GM18499 (cell line): ENCODE data around the gene KRT14.
"Not testable (repeated sequence)": the region's sequence is repeated elsewhere in the genome, so short reads cannot be mapped to it uniquely, and the experiment has no call there.

ENCODE experiments used
- ATAC-seq: cut with Tn5 transposase; IDR thresholded peaks from one replicate; pipeline ENCODE4 v1.9.1; 2021; ENCODE audit warnings: moderate number of reproducible peaks; ENCODE audit not compliant: insufficient read depth, unreplicated experiment

The KRT14 gene

DNA sequence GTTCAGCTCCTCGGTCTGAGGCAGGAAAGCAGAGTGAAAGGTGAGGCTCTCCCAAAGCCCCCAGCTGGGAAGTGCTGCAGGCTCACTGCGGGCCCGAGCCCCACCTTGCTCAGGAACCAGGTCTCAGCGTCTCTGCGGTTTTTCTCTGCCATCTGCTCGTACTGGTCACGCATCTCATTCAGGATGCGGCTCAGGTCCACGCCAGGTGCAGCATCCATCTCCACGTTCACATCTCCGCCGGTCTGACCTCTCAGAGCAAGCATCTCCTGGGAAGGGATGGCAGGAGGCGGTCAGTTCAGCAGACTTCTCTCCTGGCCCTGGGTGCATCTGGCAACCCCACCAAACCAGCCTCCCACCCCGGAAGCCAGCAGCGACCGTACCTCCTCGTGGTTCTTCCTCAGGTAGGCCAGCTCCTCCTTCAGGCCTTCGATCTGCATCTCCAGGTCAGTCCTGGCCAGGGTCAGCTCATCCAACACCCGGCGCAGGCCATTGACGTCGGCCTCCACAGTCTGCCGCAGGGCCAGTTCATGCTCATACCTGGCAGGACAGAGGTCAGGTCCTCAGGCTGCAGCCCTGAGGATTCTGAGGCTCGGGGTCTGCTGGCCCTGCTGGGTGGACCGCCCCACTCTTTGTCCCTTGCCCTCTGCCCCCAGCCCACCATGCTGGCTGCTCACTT lies 24.4 kb upstream of the KRT14 start:
- no peak for ATAC-seq

DNA sequence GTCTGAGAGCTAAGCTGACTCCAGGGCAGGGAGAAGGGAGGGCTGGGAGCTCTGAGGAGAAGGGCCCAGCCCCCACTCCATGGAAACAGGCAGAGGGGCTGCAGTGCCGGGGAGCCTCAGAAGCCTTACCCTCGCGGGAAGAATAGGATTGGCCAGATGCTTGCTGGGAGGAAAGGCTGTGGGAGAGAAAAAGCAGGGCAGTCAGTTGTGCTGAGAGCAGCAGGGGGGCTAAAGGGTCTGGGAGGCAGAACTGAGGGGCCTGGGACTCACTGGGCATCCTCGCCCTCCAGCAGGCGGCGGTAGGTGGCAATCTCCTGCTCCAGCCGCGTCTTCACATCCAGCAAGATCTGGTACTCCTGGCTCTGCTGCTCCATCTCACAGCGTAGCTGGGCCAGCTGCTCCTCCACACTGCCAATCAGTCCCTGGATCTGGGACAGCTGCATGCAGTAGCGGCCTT lies 23.4 kb upstream of the KRT14 start:
- not testable (repeated sequence) for ATAC-seq

DNA sequence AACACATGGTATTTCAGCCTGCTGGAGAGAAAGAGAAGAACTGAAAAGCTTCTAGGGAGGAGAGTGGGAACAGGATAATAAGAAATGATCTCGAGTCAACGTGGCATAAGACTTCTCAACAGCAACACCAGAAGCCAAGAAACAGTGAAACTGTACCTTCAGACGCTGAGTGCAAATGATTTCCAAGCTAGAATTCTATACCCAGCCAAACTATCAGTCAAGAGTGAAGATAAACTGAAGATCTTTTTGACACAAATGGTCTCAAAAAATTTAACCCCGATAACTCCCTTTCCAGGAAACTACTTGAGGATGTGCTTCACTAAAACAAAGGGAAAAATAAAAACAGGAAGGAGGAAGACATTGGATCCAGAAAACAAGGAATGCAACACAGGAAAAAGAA lies 20.2 kb upstream of the KRT14 start:
- not testable (repeated sequence) for ATAC-seq

DNA sequence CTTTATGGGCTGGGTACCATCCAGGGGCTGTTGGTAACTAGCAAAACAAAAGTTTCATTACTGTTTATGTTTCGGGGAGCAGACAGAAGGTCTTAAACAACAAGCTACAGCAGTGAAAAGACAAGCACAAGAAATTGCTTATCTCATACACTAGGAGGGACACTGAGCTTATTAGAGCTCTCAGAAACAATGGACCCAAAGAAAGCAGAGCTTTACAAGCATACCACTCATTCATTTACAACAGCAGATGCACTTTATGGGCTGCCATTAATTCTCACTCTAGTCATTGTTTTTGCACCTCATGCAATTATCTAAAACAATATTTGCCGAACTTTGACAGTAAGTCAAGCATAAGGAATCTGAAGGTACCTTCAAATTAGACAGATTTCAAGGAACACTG lies 15.8 kb upstream of the KRT14 start:
- no peak for ATAC-seq

DNA sequence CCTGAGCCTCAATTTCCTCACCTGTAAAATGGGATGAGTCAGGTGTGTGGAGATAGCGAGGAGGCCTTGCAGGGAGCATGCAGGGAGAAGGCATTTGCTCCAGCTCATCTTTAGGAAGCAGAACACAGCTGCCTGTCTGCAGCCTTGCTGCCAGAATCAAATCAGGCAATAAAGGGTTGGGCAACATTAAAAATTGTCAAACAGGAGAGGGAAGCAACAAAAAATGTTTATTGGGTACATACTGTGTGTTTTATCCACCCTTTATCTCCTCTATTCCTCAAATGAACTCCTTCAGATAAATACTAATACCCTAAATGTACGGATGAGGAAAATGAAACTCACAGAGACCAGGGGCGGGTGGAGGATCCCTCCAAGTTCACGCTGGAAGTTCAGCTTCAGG lies 13.6 kb upstream of the KRT14 start:
- no peak for ATAC-seq

DNA sequence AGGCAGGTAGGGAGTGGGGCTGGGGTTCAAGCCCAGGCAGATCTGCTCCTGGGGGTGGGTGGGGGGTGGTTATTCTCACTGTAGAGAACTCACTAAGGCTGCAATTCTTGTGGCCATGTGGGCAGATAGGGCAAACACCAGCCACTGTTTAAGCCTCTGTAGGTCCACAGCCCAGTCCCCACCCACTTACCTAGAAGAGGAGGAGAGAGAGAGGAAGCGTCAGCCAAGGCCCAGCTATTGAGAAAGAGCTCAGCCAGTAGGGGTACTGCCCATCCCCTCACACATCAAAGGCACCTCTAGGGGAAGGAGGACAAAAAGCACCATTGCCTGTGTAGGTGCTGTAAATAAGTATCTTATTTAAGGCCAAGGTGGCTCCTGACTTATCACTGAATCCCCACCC lies 13.0 kb upstream of the KRT14 start:
- ATAC-seq = no peak

DNA sequence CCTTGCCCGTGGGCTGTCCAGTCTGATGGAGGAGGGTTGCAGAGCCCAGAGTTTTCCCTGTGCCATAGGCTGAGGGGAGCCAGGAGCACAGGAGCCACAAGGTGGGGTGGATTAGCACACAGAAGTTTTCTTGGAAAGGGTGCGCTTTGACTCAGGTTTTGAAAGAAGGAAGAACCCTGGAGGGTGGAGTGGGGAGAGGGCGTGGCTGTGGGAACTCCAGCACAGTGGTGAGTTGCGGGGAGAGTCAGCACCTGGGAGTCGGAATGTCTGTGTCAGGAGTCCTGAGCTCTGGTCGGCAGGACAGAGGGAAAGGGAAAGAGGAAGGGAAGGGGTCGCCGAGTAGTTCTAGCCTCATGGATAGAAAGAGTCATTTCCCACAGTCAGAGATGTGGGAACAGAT lies 8.9 kb upstream of the KRT14 start:
- ATAC-seq = no peak

DNA sequence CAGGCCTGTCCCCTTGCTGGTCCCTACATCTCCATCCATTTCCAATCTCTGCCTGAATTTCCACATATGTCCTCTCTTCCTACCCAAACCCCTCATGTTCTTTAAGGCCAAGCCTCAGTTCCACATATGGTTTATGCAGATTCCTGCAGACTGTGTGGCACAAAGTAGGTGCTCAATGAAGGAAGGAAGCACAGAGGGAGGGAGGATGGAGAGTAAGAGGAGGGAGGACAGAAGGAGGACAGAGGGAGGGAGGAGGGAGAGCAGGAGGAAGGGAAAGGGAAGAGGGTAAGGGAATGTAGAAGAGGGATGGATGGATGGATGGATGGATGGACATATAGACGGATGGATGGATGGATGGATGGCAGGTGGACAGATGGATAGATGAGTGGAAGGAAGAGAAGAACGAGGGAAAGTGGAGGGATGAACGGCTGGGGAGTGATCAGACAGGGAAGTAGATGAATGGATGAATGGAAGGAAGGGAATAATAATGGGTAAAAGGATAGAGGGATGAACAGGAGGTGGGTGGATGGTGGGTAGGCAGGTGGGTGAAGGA lies 7.7 kb upstream of the KRT14 start:
- no peak for ATAC-seq

DNA sequence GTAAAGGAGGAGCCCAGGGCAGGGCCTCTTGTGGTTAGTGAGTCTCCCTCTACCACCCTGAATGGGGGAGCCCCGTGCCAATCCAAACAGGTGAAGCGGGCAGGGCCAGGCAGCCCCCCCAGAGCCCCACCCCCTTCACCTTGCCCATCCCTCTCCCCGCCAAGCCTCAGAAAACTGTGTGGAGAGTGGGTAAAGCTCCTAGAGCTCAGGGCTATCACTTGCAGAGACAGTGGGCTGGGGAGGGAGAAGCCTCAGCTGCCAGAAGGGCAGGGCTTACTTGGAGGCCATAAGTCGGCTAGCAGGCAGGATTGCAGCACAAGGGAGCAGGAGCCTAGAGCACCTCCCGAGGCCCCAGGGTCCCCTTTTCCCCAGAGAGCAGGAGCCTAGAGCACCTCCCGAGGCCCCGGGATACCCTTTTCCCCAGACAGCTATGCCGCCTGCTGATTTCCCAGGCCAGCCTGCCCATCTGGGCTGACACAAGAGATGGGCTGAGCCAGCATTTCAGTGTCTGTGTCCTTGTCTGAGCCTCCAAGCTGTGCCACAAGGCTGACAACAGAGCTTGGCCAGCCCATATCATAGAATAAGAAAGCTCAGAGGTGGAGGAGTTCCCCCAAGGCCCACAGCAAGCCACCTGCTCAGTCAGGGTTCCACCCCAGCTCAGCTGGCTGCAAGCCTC lies 6.7 kb upstream of the KRT14 start:
- no peak for ATAC-seq

DNA sequence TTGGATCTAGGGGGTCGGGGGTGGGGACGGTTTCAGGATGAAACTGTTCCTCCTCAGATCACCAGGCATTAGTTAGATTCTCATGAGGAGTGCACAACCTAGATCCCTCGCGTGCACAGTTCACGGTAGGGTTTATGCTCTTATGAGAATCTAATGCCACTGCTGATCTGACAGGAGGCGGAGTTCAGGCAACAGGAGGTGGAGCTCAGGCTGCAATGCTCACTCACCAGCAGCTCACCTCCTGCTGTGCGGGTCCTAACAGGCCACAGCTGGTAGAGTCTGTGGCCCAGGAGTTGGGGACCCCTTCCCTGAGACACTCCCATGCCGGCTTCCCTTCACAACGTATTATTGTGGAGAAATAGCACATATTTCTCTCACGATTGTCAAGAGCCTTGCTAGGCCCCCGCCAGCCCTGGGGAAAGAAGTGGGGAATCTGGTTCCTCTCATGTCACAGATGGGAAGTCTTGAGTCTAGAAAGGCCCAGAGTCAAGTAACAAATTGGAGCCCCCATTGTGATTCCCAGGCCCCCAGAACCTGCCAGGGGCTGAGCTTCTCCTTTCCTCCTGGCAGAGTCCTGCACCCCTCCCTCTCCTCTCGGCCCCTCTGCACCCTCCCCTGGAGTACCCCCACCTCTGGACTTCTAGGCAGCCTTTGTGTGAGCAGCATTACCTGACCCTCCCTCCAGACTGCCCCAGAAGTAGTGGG lies 6.1 kb upstream of the KRT14 start:
- no peak for ATAC-seq

DNA sequence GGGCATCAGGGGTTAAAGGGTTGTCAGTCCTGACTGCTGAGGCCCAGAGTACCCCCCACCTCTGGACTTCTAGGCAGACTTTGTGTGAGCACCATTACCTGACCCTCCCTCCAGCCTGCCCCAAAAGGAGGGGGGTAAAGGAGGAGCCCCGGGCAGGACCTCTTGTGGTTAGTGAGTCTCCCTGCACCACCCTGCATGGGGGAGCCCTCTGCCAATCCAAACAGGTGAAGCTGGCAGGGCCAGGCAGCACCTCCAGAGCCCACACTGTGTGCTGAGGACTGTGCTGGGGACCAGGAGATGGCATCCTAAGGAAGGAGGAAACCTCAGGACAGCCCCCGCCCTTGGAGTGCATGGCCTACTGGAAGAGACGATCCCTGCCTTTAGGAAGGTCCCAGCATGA lies 2.6 kb upstream of the KRT14 start:
- no peak for ATAC-seq

DNA sequence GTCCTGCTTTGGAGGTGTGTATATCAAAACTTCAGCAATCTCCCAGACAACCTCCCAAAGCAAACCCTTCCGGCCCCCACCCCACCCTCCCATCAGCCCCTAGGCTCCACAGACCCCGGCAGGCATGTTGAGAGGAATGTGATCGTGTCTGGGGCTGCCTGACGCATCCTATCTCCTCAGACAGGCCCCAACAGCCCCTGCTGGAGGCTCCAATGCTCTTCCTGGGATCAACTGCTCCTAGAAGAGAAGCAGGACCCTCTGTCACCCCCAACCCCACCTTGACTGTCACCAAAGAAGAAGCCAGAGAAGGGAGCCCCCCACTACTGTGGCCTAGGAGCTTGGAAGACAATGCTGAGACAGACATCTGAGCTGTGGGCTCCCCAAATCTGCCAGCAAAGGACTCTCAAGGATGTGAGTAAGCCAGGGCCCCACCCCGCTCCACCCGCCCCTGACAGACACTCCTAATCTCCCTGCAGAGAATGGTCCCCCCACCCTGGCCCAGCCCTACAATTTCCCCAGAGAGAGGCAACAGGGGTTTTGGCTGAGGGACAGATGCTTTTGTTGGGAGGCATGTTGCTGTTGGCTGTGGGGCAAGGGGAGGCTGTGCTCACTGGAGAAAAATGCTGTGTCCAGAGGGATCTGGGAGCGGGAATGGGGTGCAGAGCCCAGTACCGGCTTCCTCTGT lies 1.6 kb upstream of the KRT14 start:
- no peak for ATAC-seq

DNA sequence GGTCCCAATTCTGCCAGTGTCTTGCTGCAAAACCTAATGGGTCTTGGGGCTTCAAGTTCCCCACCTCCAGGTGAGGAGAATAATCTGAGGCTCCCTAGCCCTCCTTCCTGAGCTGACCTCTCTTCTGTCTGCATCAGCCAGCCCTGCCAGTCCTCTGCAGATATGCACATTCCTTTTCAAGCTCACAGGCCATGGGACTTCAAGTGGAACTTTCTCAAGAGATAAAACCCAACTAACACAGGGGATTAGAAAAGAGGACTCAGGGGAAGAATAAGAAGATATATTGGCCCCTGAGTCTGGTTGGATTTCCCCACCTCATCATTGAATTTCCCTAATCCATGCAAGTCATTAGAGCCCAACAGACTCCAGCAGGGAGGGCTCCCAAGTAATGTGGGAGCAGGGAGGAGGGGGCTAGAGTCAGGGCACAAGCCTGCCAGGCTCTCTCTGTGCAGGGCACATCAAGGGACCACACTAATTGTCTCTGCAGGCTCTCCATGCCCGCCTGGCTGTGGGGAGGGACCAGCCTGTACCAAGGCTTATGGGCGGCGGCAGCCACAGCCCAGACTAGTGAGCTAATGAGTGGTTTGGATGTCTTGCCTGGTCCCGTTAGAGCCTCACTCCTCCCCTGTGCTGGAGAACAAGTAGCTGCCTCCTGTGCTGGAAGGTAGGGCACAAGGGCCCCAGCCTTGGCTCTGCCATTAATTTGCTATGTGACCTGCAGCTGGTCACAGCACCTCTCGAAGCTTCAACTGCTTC lies 1.2 kb downstream of the KRT14 start:
- ATAC-seq = no peak

DNA sequence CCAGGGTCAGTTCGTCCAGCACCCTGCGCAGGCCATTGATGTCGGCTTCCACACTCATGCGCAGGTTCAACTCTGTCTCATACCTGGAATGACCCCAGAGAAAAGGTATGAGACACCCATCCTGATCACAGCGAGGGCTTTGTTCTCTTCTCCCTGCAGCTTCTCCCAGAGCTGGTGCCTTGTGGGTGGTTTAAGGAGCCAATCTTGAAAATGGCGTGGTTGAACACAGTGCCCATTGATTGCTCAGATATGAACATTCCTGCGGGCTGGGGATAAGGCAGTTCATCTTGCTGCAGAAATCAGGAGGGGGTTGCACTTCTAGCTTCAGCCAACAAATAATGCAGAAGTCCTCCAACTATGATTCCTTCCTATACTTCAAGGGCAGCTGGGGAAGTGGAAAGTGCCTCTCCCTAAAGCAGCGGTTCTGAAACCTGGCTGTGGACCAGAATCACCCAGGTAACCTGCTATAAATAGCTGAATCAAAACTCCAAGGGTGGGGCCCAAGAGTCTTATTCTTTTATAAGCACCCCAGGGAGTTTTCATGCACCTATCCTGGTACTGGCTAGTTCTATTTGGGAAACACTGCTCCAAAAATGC lies 2.3 kb downstream of the KRT14 start:
- ATAC-seq = not testable (repeated sequence)

DNA sequence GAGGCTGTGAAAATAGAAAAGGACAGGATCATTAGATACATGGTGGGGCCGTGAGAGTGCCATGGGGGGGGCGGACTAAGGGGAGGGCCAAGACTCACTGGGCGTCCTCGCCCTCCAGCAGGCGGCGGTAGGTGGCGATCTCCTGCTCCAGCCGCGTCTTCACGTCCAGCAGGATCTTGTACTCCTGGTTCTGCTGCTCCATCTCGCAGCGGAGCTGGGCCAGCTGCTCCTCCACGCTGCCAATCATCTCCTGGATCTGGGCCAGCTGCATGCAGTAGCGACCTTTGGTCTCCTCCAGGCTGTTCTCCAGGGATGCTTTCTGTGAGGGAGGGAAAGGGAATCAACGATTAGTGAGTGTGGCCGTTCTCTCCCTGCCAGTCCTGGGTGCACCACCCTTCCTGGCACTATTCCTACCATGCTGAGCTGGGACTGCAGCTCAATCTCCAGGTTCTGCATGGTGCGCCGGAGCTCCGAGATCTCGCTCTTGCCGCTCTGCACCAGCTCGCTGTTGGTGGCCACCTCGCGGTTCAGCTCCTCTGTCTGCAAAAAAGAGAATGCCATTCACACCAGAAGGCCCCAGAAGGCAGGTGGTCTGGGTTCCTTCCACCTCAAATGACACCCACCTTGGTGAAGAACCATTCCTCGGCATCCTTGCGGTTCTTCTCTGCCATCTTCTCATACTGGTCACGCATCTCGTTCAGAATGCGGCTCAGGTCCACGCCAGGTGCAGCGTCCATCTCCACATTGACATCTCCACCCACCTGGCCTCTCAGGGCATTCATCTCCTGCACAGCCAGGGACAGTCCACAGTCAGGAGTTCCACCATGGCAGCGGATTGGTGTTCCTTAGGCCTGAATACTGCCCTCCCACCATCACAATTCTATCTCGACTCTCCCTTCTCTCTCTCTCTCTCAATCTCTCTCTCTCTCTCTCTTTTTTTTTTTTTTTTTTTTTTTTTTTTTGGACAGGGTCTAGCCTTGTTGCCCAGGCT lies 3.3 kb downstream of the KRT14 start:
- no peak for ATAC-seq

DNA sequence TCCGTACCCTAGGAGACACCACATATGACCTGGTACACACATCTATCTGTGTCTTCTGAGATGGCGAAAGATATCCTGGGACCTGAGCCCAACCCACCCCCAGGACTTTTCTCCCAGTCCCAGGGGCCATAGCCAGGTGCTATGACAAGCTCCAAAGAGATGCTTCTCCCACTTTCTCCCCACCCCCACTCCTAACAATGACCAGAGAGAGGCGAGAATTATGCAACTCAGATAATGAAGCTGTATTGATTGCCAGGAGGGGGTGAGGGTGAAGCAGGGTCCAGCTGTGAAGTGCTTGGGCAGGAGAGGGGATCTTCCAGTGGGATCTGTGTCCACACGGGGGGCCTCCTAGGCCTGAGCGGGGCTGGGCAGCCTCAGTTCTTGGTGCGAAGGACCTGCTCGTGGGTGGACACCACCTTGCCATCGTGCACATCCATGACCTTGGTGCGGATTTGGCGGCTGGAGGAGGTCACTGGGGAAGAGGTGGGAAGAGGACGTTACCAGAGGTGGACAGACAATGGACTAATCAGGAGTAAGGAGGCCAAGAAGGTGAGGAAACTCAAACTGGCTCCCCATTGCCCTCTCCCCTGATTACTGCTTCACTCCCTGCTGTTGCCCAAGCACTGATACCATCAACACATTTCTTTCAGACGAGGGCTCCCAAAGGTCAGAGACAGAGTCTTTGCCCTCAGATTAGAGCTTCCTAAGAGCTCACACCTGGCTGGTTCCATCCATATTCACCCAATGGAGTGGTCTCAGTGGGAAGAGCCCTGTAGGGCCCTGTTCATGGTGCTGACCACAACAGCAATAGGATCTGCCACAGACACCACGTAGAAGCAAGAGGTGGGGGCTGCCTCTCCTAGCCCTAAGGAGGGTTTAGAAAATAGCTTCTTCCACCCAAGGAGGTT lies 4.4 kb downstream of the KRT14 start:
- not testable (repeated sequence) for ATAC-seq

DNA sequence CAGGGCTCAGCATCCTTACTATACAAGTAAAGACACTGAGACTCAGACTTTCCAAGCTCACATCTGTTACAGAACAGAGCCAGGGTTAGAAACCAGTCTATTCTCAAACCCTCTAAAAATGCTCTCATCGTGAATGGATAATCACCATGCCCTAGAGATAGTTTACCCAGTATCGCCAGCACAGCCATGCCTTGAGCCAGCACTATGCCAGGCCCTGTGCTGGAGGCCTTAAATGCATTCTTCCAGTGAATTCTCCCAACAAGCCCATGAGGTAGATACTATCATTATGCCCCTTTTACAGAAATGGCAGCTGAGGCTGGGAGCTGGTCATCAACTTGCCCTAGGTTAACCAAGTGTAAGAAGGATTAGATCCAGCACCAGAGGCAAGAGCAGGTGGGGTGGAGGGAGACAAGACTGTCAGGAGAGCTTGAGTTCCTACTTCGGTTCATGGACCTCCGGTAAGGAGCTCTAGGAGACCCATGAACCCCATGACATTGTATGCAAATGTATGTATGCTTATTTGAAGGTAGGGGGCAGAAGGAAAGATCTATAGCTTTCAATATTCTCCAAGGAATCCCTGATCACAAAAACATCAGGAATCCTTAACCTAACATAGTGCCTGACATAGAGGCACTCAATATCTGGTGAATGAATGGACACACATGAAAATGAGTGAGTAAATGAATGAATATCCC lies 5.2 kb downstream of the KRT14 start:
- ATAC-seq = no peak
